Activated gamma-delta T cell (primary cell): ENCODE measurements around the gene ZNF831.

ENCODE experiments used
- DNase-seq: peaks from one replicate; lab custom pipeline; 2025; lab: John Stamatoyannopoulos, UW

The ZNF831 gene

DNA sequence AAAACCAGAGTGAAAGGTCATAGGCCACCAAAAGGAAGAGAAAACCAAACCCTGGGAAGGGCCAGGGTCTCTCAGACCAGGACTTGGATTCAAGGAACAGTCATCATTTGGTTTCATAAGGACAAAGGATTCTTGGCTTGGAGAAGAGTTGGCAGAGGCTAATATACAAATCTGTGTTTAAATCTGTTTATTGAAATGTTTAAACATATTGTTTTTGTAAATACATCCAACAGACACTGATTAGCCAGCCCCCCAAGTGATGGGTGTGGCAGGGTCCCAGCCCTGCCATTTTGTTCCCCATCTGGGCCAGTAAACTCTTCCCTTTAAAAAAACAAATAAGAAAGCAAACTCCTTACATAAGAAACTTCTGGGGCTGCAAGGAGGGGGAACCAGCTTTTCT lies 6.1 kb upstream of the ZNF831 start:
- DNase-seq: no peak

DNA sequence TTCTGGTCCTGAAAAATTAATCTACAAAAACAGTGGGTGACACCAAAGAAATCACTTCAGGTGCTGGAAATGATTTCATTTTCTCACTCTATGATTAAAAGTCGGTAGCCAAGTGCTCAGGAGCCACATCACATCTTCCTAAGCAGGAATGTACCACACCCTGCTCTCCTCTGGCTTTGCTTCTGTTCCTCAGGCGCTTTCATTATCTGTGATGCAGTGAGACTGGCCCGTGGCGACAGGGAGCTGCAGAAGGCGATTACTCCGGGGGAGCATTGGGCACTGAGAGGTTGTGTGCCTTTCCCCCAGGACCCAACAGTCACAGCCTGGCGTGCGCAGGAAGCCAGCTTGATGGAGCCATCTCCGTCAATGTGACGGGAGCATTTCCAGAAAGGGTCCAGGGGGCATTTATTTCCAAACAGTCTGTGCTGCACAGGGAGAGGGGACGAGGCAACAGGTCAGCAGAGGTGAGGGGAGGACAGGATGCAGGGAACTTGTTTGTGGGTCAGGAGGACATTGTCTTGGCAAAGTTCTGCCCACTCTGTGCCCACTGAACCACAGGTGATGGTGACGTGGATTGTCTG lies 5.6 kb upstream of the ZNF831 start:
- no peak for DNase-seq

DNA sequence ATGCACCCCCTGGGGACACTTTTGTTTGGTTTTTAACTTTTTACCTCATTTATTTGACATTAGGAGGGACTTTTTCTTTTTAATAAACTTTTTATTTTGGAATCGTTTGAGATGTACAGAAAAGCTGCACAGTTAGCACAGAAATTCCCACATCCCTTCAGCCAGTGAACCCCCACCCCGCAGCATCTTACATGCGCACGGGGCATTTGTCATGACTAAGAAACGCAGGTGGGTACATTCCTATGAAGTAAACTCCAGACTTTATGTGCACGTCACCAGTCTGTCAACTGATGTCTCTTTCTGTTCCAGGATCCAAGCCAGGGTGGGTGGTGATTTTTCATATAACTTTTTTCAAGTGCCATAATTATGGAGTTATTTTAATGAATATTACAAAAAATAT lies 4.9 kb upstream of the ZNF831 start:
- no peak for DNase-seq

DNA sequence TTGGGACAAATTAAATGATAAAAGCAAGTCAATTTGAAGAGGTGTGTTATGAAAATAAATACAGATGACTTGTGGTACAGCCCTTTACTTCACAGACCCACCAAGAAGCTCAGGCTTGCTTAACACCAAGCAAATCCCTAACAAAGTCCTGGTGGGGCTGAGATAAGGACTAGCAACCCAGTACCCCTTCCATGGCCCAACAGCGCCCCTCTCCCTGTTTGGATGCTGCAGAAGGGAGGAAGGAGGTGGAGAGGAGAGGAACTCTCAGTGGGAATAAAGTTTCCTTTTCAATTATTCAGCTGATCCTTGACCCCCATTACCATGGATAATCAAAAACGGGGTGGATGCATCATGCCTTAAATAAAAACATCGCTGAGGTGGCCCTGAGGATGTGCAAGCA lies 4.5 kb upstream of the ZNF831 start:
- no peak for DNase-seq

DNA sequence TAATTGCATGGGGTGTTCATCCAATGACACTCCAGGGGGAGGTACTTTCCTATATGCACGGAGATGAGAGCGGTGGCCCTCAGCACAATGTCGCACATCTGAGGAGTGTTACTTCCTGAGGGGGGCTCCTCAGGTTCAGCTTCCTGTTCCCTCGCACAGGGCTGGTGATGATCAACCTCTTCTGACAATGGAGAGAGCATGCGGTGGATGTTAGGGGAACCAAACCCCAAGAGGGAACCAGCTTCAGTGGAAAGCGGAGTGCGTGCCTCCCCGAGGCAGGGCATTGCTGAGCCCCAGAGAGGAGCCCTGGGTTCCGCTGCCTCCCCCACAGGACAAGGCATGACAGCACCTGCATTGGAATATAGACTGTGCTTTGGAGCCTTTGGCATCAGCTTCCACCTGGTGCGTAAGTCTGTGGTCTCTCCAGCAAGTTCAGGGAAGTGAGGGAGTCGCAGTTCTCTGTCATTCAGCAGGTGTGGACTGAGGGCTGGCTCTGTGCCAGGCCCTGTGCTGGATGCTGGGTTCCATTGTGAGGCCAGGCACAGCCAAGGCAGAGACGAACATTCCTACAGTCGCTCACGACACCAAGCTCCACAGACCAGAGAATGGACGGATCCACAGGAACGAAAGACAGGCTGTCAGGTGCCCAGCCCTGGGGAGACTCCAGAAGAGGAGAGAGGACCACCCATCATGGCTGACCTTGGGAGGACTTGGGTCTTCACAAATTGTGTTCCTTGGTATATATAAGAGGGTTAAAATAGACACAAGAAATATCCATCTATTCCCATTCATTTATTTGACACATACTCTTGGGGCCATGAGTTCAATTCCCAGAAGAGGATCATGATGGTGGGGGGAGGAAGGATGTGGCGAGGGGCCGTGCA lies 3.9 kb upstream of the ZNF831 start:
- peak; percentile 41 for DNase-seq

DNA sequence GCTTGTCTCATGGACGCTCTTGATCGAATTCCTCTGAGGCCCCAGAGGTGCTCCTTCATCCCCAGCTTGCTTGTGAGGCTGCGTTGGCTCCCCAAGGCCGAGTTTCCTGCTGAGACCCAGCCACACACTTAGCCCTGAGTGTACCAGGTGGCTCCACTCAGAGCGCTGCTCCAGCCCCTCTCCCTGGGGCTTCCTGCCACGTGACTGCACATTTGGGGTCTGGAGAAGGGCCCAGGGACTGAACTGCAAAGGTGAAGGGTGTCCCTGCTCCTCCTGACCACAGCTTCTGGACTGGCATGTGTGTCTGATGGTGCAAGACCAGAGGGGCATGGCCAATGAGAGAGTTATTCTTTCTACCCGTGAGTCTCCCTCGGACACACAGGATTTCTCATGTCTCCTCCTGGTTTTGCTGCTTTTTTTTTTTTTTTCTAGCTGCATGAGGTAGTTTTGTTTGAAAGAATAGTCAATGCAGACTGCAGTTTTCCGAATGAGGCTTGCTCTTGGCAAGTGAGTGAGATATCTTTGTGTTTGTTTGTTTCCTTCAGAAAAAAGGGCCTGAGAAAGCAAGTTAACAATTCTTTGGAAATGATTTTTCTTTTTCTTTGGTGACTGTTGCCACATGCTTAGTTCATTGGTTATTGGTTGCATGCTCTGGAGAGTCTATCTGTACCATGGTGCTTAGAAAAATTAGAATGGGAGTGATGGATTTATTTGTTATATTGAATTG lies 3.1 kb upstream of the ZNF831 start:
- DNase-seq: no peak

DNA sequence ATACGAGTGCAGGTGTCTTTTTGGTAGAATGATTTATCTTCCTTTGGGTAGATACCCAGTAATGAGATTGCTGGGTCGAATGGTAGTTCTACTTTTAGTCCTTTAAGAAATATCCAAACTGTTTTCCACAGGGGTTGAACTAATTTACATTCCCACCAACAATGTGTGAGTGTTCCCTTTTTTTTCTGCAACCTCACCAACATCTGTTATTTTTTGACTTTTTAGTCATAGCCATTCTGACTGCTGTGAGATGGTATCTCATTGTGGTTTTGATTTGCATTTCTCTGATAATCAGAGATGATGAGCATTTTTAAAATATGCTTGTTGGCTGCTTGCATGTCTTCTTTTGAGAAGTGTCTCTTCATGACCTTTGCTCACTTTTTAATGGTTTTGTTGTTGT lies 1.9 kb upstream of the ZNF831 start:
- DNase-seq: no peak

DNA sequence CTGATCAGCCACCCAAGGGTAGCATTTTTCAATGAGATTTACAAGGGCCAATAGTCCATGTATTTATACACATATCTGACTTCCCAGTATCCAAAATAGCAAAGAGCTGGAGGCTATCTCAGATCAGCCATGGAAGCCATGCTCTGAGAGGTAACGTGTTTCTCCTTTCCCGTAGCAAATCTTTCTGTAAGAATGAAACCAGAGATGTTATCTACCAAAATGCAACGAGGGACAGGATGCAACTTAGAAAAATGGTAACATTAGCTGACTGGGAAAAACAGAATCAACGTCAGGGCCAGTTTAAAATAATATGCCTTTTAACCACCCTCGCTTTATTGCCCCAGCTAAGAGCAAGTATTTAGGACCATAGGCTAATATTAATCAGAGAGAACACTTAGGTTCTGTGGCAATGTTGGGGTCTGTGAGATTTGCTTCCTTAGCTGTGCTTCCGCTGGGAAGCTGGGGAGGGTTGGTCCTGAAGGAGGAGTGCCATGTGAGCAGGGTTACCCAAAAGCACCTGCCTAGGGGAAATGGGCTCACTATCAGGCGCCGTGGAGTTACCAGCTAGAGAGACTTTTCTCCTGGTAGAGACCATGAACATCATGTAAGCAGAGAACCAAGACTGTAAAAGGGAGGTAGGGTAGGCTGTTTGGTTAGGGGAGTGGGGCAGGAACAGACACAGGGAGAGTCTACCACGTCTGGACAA lies 1.2 kb downstream of the ZNF831 start:
- no peak for DNase-seq

DNA sequence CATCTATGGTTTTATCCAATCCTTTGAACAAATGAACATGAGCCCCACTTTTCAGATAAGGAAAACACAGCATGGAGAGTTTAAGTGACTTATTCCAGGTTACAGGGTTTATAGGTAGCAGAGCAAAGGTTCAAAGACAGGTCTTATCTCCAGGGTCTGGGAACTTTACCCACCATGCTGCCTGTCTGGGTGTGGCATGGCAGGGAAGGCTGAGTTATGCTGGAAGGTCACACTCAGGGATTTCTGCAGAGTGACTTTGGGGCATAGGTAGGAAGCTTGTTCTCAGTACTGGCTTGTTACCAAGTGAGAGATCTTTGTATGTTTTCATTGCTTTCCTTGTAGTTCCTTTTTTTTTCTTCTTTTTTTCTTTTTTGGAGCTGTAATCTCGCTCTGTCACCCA lies 1.8 kb downstream of the ZNF831 start:
- no peak for DNase-seq

DNA sequence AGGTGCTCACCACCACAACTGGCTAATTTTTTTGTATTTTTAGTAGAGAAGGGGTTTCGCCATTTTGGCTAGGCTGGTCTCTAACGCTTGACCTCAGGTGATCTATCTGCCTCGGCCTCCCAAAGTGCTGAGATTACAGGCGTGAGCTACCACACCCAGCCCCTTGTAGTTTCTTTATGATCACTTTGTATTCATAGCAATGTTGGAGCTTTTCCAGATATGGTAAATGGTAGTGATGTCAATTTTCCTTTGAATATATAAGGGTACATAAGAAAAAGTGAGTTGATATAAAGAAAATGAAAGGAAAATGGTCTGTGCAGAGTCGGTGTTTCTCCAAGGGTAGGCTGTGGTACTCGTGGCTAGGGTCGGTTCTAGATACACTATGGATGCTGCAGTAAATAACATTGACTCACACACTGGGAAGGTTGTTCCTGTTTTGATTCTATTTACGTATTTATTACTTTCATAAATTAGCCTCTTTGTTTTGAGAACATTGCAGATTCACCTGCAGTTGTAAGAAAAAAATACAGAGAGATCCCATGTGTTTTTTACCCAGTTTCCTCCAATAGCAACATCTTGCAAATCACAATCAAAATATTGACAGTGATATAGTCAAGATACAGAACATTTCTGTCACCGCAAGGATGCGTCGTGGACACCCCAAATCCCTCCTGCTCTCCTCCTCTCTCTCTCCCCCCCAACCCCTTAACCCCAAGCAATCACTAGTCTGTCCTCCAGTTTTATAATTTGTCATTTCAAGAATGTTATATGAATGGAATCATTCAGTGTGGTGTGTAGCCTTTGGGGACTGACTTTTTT lies 2.5 kb downstream of the ZNF831 start:
- DNase-seq: no peak

DNA sequence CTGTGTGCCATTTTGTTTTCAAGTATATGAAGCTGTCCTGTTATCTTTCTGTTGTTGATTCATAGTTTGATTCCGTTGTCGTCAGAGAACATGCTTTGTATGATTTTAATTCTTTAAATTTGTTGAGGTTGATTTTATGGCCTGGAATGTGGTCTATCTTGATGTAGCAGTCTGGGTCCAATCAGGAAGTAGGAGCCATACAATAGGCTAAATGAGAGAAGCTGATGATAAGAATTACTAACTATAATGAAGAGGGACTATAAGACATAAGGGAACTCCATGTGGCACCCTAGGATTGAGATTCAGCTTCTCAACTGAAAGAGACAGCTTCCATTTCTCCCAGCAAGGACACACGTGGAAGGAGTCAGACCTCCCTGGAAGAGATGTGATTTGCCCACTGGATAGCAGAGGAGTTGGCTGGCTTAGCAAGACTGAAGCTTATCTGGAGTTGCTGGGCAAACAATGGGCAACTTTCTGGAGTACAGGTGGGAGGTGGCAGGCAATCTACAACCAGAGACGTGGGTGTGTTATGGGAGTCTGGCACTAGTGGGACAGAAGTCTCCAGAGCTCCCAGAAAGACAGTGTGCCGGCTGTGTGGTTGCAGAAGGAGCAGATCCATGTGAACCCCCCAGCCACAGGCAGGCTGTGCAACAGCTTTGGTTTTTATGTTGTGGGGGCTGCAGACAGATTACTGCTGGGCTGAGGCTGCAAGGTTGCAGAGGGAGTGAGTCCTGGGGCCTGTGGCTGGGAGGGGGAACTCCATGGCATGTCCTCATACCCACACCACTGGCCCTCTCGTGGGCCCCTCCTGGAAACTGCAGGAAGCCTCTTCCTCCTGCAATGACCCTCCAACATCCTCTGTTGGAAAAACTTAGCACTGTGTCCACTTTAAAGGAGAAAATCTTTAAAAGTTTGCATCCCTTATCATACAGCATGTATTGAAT lies 7.1 kb downstream of the ZNF831 start:
- no peak for DNase-seq

DNA sequence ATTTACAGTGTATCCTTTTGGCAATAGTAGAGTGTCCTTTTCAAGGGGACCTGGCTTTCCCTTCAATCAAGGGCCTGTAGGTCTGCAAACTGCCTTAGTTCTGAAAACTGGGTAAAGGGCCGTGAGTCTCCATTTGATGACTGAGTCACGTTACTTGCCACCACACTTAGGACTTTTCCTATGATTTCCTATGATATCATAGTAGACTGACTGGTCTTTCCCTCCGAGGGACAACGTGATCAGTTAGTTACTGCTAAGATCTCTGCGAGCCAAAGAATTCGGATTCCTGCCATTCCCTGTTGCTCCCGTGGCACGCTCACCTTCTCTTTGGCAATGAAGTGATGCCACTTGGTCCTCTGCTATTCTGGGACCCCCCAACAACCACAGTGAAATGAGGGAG lies 8.4 kb downstream of the ZNF831 start:
- no peak for DNase-seq

DNA sequence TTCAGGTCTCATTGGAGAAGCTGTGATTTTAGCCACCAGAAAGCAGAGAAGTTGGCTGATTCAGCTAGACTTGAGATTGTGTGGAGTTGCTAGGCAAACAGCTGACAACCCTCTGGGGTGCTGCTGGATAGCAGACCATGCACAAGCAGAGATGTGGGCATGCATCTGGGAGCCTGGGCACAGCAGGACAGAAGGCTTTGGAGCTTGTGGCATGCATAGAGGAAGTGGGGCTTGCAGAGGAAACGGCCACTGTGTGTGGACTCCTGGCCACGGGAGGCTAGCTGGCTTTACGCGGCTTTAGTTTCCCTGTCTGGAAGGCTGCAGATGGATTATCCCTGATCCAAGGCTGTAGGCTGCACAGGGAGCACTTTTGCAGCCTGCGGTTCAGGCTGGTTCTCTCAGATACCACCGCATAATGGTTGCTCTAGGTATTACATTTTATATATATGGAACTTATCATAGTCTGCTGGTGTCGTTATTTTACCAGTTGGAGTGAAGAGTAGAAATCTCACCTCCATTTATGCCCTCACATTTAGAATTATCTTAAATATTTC lies 10.4 kb downstream of the ZNF831 start:
- DNase-seq: no peak

DNA sequence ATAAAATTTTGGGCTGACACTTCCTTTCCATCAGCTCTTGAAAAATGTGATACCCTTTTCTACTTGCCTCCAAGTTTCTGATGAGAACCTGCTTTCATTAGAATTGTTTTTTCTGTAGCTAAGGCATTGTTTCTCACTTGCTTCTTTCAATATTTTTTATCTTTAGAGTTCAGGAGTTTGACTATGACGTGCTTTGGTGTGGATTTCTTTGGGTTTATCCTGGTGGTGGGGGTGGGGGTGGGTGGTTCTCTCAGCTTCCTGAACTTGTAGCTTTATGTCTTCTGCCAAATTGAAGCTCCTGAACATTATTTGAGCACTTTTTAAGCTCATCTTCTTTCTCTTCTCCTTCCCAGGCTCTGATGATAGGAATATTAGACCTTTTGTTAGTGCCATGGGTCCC lies 11.4 kb downstream of the ZNF831 start:
- no peak for DNase-seq

DNA sequence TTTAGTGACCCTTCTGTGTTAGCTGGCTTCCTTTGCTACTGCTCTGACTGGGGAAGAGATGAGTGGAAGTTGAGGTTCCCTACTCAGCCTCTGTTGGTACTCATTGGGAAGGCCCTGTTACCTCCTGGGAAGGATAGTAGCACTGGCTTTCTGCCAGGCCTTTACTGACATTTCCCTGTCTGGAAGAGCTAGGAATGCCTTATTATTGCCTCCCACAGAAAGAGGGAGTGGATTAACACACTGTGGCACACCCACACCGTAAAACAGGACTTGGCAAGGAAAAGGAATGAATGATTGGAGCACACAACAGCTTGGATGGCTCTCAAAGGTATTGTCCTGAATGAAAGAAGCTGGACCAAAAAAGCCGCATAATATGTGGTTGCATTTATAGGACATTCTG lies 12.2 kb downstream of the ZNF831 start:
- no peak for DNase-seq

DNA sequence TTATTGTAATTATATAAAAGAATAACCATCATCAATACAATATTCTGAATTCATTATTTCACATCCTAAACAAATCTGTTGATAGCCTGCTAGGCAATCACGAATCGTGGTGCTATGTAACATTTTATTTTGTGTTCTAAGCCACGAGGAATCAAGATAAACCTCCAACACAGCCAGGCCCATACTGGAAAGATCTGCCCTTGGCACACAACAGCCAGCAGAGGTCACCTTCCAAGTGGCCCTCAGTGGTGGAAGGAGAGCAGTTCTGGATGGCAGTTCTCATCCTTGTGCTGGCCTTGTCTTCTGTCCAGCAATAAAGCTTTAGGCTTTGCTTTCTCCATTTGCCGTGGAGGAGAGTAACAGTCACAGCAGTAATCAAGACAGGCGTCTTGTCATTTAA lies 13.2 kb downstream of the ZNF831 start:
- no peak for DNase-seq

DNA sequence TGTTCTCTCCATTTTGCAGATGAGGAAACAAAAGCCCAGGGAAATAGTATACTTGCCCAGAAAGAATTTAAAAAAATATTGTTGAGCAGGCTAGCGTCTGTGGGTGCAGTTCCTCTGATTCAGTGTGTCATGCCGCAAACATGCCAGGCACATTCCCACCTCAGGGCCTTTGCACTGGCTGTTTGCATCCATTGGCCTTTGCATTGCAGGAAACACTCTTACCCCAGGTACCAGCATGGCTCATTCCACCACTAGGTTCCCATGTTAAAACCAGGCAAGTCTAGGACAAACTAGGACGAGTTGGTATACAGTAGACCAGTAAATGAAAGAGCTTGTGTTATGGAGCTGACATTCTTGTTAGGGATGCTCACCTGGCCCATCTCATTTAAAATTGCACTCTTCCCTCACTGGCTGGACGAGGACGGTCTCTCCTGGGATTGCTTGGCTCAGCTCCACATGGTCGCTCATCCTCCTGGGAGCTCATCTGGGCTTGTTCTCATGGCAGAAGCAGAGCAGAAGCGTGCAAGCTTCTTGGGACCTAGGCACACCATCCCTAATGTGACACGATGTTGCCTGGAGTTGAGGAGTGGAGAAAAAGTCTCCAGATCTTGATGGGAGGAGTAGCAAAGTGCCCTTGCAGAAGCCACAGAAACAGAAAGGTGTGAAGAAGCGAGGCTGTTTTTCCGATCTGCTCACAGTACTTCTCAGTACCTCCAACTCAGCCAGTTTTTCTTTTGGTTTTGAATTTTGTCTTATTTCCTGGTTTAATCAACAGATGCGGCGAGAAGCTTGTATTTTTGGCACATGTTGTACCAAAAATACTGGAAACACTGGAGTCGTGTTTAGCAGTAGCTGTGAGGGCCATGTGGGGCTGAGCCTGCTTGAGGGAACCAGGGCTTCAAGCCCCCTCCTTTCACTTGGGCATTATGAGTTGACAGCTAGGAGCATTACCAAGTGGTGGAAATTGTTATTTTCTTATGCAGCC lies 13.9 kb downstream of the ZNF831 start:
- DNase-seq: no peak

DNA sequence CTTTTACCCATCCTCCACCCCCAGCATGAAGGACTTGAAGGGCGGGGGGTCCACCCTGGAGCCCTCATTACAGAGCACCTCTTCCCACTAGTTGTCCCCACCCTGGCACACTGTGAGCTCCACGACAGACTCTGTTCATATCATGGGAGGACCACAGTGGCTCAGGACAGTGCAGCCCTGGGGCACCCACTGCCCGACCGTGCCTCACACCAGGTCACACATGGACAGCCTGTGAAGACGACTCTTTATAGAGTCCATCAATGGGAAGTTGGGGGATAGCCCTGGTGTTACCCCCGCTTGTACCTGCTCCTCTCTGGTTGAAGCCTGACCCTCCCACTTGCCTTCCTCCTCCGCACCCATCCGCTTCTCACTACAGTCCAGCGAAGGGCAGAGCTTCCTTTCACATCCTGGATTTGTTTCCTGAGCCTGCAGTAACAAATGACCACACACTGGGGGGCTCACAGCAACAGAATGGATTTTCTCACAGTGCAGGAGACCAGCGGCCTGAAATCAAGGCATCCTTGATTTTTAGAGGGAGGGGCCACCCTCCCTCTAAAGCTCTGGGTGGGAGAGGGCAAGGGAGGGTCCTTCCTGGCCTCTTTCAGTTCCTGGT lies 15.5 kb downstream of the ZNF831 start:
- no peak for DNase-seq
